Mucosa of descending colon (tissue), 3 donors: ENCODE results near the gene NAPSA. TPM values are rescaled to one million over a fixed set of nuclear protein-coding genes. Genes with fewer than 3 reads are reported as not detected.

Experiments
- ATAC-seq: fragments of 200-7000 bp; cut with Tn5 transposase; one replicate; pipeline ENCODE4 v1.9.1; 2020; ENCODE audit warnings: mild to moderate bottlenecking, moderate library complexity
- DNase-seq, 3 donors: peaks; one replicate each; pipeline ENCODE4 v3.0.0-alpha.2; 2020
- H3K36me3 ChIP-seq: fragments of 200-600 bp; one replicate; pipeline ENCODE4 v1.8.0; 2021; ENCODE audit warnings: low read depth, mild to moderate bottlenecking
- H3K4me1 ChIP-seq: fragments of 200-600 bp; one replicate; pipeline ENCODE4 v1.8.0; 2021; ENCODE audit warnings: low read depth, mild to moderate bottlenecking
- H3K4me3 ChIP-seq: fragments of 200-600 bp; one replicate; pipeline ENCODE4 v1.8.0; 2021; ENCODE audit warnings: mild to moderate bottlenecking
- H3K9me3 ChIP-seq: fragments of 200-600 bp; one replicate; pipeline ENCODE4 v1.8.0; 2021; ENCODE audit warnings: mild to moderate bottlenecking
- intact Hi-C, 2 donors: fragments of 100-400 bp; cut with DNase I in 1 of 2; cut with micrococcal nuclease in 1 of 2; formaldehyde crosslinking; loops; one replicate each; pipeline versions ENCODE4 v1.11.0 to v1.11.1; 2022; cut with DNase I, micrococcal nuclease
- total RNA-seq, 3 donors: library from RNA; stranded (reverse); fragmentation: NEBNext Ultra II Directional in 2 of 3; extraction: Animal tissue kit (Norgen Biotek cat#: 25700) in 2 of 3; gene quantifications; one replicate each; pipeline versions ENCODE4 v1.2.1 to v1.2.4, GENCODE V29; 2021 to 2023
- TF ChIP-seq, protein P1 (sequence below): fragments of 200-600 bp; IDR thresholded peaks from one replicate; pipeline ENCODE4 v1.8.0; 2022; ENCODE audit warnings: antibody characterized with exemption, mild to moderate bottlenecking
- donor health status: DM: no; HTN: no; CAD: no; lungs with moderate emphysema.
- donor health status: DM: no; HTN: no; CAD: no.
- donor health status: DM: no; HTN: yes; CAD: no.

NAPSA gene
- total RNA-seq, 3 donors from 2014 or later, result 1.8 to 3.2 (median 2.0) TPM

DNA sequence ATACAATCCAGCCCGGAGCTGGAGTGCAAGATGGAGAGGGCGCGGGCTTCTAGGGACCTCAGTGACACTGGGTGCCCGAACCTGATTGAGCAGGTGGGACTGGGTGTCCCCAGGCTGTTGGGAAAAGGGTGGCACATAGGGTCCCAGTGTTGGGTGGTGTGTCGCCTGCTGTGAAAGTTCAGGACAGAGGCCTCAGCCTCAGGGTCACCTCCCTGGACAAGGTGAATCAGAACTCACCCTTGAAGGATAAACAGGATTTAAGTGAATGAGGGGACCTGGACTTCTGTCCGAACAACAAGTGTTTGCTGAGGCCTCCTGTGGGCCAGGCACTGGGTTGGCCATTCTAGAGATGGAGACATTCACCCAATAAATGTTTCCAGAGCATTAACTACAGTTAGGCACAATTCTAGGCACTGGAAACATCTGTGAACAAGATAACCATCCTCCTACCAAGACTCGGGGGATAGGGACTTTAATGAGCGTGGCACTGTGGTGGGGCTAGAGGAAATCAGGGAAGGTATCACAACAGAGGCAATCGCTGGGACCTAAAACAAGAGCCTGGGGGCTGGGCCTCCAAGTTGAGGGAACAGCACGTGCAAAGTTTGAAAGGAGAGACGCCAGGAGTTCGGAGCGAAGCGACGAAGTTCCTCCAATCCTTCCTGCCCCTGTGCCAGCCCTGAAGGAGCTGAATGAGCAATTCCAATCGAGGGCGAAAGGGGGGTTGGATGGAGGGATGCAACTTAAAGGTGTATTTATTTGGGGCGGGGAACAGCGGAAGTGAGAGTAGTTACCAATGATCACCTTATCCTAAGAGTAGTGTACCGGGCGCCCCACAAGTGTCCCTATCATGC is 17.8 kb upstream of the NAPSA start:
- H3K4me1 ChIP-seq, result peaks cover 8% of the 10 kb centered on the region
- ATAC-seq (no peak), DNase-seq (no peak)
- H3K36me3 ChIP-seq, result peaks cover 9% of the 10 kb centered on the region
- H3K9me3 ChIP-seq, result no peaks in the 10 kb centered on the region
- H3K4me3 ChIP-seq, result no peak overlapping the region
- TF ChIP-seq, protein P1, sequence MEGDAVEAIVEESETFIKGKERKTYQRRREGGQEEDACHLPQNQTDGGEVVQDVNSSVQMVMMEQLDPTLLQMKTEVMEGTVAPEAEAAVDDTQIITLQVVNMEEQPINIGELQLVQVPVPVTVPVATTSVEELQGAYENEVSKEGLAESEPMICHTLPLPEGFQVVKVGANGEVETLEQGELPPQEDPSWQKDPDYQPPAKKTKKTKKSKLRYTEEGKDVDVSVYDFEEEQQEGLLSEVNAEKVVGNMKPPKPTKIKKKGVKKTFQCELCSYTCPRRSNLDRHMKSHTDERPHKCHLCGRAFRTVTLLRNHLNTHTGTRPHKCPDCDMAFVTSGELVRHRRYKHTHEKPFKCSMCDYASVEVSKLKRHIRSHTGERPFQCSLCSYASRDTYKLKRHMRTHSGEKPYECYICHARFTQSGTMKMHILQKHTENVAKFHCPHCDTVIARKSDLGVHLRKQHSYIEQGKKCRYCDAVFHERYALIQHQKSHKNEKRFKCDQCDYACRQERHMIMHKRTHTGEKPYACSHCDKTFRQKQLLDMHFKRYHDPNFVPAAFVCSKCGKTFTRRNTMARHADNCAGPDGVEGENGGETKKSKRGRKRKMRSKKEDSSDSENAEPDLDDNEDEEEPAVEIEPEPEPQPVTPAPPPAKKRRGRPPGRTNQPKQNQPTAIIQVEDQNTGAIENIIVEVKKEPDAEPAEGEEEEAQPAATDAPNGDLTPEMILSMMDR, result no peak
- intact Hi-C loops, result no loop called here

DNA sequence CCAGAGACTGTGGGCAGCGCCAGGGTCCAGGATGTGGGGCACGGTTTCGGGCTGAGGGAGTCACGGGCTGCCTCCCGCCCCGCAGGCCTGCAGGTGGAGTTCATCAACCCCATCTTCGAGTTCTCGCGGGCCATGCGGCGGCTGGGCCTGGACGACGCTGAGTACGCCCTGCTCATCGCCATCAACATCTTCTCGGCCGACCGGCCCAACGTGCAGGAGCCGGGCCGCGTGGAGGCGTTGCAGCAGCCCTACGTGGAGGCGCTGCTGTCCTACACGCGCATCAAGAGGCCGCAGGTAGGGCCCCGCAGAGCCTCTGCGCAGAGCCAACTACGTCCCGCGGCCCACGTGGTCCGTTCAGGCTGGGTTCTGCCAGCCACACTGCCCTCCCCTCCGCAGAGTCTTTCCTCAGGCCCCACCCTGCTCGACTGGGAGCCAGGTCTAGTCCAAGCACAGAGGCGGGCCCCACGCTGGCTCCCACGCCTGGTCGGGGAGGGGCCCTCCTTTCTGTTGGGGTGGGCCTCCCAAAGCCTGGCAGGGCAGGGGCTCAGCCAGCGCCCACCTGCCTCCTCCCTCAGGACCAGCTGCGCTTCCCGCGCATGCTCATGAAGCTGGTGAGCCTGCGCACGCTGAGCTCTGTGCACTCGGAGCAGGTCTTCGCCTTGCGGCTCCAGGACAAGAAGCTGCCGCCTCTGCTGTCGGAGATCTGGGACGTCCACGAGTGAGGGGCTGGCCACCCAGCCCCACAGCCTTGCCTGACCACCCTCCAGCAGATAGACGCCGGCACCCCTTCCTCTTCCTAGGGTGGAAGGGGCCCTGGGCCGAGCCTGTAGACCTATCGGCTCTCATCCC is 16.7 kb upstream of the NAPSA start:
- intact Hi-C loops, result no loop called here
- Histone ChIP-seq H3K36me3 (peaks cover 9% of the 10 kb centered on the region), H3K4me3 (no peak overlapping the region)

DNA sequence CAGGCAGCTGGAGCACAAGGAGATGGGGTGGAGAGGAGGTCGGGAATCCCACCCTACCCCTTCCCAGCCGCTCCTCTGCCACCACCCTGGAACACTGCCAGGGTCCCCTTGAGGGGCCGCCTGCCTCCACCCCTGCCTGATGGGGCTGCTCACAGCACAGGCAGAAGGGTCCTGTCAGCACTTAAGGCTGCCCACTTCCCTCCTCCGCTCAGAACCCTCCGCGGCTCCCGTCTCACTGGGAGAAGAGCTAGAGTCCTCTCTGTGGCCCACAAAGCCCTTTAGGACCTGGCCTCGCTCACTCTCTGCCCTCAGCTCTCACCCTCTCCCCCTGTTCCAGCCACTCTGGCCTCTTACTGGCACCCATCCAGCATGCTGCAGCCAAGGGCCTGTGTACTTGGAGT is 15.3 kb upstream of the NAPSA start:
- H3K4me1 ChIP-seq, result peaks cover 8% of the 10 kb centered on the region
- DNase-seq, result no peak
- no peak for ATAC-seq
- H3K9me3 ChIP-seq, result no peaks in the 10 kb centered on the region
- TF ChIP-seq, protein P1, result no peak
- H3K4me3 ChIP-seq, result no peak overlapping the region
- H3K36me3 ChIP-seq, result peaks cover 9% of the 10 kb centered on the region
- intact Hi-C loops, result no loop called here

More for the DNA sequence above, 16.7 kb upstream of the NAPSA start:
- Histone ChIP-seq H3K4me1 (peaks cover 8% of the 10 kb centered on the region), H3K9me3 (no peaks in the 10 kb centered on the region)
- DNase-seq (no peak), ATAC-seq (no peak)
- TF ChIP-seq, protein P1, result no peak

- no peak for ATAC-seq
- TF ChIP-seq, protein P1, result no peak
- Histone ChIP-seq H3K4me3 (no peak overlapping the region), H3K9me3 (no peaks in the 10 kb centered on the region), H3K36me3 (peaks cover 9% of the 10 kb centered on the region), H3K4me1 (peaks cover 8% of the 10 kb centered on the region)
- DNase-seq, result no peak
- intact Hi-C loops, result no loop called here
Observed at GRCh38 chr19:50380137-50380536, 14.7 kb upstream of the NAPSA start.

GRCh38 chr19:50379602-50380001 is 14.2 kb upstream of the NAPSA start:
- DNase-seq (no peak), ATAC-seq (no peak)
- TF ChIP-seq, protein P1, result no peak
- H3K36me3 ChIP-seq, result peaks cover 9% of the 10 kb centered on the region
- intact Hi-C loops, result no loop called here
- H3K9me3 ChIP-seq, result no peaks in the 10 kb centered on the region
- peaks cover 5% of the 10 kb centered on the region for H3K4me1 ChIP-seq
- no peak overlapping the region for H3K4me3 ChIP-seq
